WTC11 (cell line): ENCODE measurements around the gene MEA1.

Experiments
- CREM ChIP-seq: sonication (generic); formaldehyde crosslinking; IDR thresholded peaks from 2 replicates; pipeline ENCODE4 v1.8.1; 2022; ENCODE audit warnings: mild to moderate bottlenecking, missing genetic modification reagents, moderate library complexity
- TP53 ChIP-seq: sonication (generic); formaldehyde crosslinking; IDR thresholded peaks from 2 replicates; pipeline ENCODE4 v1.8.1; 2023; ENCODE audit warnings: mild to moderate bottlenecking, missing genetic modification reagents
- ZNF121 ChIP-seq: sonication (generic); formaldehyde crosslinking; IDR thresholded peaks from 2 replicates; pipeline ENCODE4 v1.8.0; 2023; ENCODE audit warnings: missing genetic modification reagents
- TF ChIP-seq, protein P1 (sequence below): fragments of 200-600 bp; IDR thresholded peaks from 2 replicates; pipeline ENCODE4 v1.8.0; 2022; ENCODE audit warnings: antibody characterized with exemption
- TF ChIP-seq, protein P2 (sequence below): sonication (generic); formaldehyde crosslinking; IDR thresholded peaks from 2 replicates; pipeline ENCODE4 v1.8.0; 2022; ENCODE audit warnings: mild to moderate bottlenecking, missing genetic modification reagents
- TF ChIP-seq, protein P3 (sequence below): sonication (generic); formaldehyde crosslinking; IDR thresholded peaks from 2 replicates; pipeline ENCODE4 v1.8.0; 2022; ENCODE audit warnings: mild to moderate bottlenecking, missing genetic modification reagents

DNA sequence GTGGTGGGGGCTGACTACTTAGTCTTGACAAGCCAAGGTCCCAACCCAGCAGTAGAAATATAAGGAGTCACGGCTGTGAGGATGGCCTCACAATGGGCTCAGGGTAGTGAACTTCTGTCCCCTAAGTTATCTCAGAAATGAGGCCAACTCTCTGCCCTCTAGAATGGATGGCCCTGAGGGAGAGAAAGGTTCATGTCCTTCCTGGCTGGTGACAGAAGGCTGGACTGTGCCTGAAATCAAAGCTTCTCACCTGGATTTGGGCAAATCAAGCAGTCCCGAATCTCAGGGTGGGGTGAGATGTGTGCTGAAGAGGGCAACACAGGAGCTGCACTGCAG is 20.4 kb upstream of the MEA1 start:
- TF ChIP-seq, protein P1, sequence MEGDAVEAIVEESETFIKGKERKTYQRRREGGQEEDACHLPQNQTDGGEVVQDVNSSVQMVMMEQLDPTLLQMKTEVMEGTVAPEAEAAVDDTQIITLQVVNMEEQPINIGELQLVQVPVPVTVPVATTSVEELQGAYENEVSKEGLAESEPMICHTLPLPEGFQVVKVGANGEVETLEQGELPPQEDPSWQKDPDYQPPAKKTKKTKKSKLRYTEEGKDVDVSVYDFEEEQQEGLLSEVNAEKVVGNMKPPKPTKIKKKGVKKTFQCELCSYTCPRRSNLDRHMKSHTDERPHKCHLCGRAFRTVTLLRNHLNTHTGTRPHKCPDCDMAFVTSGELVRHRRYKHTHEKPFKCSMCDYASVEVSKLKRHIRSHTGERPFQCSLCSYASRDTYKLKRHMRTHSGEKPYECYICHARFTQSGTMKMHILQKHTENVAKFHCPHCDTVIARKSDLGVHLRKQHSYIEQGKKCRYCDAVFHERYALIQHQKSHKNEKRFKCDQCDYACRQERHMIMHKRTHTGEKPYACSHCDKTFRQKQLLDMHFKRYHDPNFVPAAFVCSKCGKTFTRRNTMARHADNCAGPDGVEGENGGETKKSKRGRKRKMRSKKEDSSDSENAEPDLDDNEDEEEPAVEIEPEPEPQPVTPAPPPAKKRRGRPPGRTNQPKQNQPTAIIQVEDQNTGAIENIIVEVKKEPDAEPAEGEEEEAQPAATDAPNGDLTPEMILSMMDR, result no peak
- TF ChIP-seq CREM (no peak), ZNF121 (CRISPR knock-in tag) (no peak), TP53 (CRISPR knock-in tag) (no peak)
- TF ChIP-seq, protein P2, sequence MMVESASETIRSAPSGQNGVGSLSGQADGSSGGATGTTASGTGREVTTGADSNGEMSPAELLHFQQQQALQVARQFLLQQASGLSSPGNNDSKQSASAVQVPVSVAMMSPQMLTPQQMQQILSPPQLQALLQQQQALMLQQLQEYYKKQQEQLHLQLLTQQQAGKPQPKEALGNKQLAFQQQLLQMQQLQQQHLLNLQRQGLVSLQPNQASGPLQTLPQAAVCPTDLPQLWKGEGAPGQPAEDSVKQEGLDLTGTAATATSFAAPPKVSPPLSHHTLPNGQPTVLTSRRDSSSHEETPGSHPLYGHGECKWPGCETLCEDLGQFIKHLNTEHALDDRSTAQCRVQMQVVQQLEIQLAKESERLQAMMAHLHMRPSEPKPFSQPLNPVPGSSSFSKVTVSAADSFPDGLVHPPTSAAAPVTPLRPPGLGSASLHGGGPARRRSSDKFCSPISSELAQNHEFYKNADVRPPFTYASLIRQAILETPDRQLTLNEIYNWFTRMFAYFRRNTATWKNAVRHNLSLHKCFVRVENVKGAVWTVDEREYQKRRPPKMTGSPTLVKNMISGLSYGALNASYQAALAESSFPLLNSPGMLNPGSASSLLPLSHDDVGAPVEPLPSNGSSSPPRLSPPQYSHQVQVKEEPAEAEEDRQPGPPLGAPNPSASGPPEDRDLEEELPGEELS, result no peak
- TF ChIP-seq, protein P3, sequence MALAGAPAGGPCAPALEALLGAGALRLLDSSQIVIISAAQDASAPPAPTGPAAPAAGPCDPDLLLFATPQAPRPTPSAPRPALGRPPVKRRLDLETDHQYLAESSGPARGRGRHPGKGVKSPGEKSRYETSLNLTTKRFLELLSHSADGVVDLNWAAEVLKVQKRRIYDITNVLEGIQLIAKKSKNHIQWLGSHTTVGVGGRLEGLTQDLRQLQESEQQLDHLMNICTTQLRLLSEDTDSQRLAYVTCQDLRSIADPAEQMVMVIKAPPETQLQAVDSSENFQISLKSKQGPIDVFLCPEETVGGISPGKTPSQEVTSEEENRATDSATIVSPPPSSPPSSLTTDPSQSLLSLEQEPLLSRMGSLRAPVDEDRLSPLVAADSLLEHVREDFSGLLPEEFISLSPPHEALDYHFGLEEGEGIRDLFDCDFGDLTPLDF (CRISPR knock-in tag), result no peak
